Measurements from ENCODE around the gene SORCS2.

- TF ChIP-seq, protein P1, sequence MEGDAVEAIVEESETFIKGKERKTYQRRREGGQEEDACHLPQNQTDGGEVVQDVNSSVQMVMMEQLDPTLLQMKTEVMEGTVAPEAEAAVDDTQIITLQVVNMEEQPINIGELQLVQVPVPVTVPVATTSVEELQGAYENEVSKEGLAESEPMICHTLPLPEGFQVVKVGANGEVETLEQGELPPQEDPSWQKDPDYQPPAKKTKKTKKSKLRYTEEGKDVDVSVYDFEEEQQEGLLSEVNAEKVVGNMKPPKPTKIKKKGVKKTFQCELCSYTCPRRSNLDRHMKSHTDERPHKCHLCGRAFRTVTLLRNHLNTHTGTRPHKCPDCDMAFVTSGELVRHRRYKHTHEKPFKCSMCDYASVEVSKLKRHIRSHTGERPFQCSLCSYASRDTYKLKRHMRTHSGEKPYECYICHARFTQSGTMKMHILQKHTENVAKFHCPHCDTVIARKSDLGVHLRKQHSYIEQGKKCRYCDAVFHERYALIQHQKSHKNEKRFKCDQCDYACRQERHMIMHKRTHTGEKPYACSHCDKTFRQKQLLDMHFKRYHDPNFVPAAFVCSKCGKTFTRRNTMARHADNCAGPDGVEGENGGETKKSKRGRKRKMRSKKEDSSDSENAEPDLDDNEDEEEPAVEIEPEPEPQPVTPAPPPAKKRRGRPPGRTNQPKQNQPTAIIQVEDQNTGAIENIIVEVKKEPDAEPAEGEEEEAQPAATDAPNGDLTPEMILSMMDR (IDR thresholded peaks at IDR 0.05 in 4 of 5, conservative IDR thresholded peaks at IDR 0.05 in 1 of 5), result no peak
- no peak for TF ChIP-seq POLR2A (IDR thresholded peaks at IDR 0.05)
Observed at GRCh38 chr4:7238300-7238960, 46.1 kb downstream of the SORCS2 start.

Data from gastrocnemius medialis (tissue), 4 donors.